GM18868 (cell line): ENCODE results near the gene CCDC12.

Experiments used
- ATAC-seq: cut with Tn5 transposase; IDR thresholded peaks from one replicate; pipeline ENCODE4 v1.9.1; 2021; ENCODE audit warnings: mild to moderate bottlenecking, moderate library complexity; ENCODE audit not compliant: unreplicated experiment

CCDC12 gene

GRCh38 chr3:46898321-46899150 lies 78.0 kb downstream of the CCDC12 start:
- ATAC-seq, result no peak

GRCh38 chr3:46897829-46898320 lies 78.7 kb downstream of the CCDC12 start:
- no peak for ATAC-seq

DNA sequence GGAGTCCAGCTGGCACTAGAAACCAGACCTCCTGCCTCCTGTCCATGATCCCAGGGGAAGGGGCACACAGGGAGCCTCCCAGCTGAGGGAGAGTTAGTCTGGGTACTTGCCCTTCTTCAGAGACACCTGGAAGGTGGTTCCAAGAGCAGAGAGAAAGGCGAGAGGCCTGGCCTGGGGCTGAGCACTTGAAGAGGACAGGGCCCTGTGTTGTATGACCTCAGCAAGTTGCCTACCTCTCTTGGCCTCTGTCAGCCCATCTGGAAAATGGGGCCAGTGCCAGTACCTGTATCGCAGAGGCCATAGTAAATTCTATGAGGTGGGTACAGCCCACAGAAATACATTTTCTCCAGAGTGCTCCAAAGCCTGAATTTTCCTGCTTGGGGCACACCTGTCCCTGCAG lies 79.5 kb downstream of the CCDC12 start:
- no peak for ATAC-seq

GRCh38 chr3:46896386-46896785 lies 80.2 kb downstream of the CCDC12 start:
- ATAC-seq, result no peak

DNA sequence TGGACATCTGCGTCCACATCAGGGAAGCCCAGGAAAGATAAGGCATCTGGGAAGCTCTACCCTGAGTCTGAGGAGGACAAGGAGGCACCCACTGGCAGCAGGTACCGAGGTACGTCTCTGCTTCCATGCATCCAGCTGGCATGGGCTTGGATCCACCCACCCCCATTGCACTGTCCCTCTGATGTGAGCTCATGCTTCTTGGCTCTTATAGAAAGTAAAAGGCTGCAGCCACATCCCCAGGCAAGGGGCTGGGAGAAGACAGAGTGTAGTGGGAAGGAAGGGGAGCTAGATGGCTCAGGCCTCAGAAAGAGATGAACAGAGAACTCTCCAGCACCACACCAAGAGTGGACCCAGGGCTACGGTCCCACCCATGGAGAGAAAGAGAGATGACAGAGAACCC lies 80.8 kb downstream of the CCDC12 start:
- no peak for ATAC-seq

GRCh38 chr3:46895204-46895660 lies 81.3 kb downstream of the CCDC12 start:
- no peak for ATAC-seq

DNA sequence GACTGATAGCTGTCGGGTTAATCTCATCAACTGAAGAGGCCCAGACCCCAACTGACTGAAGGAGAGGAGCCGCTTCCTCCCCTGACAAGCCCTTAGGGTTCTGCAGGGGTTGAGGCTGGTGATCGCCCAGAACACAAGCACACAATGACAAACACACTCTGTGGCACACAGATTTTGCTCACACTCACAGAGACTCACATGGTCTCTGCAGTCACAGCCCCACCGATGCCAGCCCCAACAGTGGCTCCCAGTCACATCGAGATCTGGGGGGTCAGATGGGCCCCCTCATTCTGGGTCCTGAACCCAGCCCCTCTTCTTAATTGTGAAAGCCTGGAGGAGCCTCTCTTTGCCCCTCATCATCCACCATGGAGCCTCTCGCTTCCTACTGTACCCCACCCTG lies 82.3 kb downstream of the CCDC12 start:
- no peak for ATAC-seq

- no peak for ATAC-seq
Observed at GRCh38 chr3:46893763-46894162, 82.8 kb downstream of the CCDC12 start.

- no peak for ATAC-seq
Observed at GRCh38 chr3:46893146-46893748, 83.3 kb downstream of the CCDC12 start.

- no peak for ATAC-seq
Observed at GRCh38 chr3:46892285-46893145, 84.0 kb downstream of the CCDC12 start.

DNA sequence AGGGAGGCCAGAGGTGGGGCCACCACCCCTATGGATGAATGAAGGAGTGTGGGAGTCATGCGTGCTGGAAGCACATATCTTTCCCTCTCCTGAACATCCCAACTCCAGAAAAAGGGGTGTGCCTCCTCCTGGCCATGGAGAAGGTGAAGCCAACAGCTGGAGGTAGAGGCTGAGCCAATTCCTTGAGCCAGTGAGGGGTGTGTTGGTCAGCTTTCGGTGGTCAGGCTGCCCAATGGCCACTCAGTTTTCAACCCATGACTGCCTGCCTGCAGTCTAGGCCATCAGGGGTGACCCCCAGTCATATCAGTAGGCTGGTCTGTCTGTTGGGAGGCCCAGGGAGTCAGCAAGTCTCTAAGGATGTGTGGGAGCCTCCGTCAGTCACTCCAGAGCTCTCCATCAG lies 85.4 kb downstream of the CCDC12 start:
- ATAC-seq, result no peak

DNA sequence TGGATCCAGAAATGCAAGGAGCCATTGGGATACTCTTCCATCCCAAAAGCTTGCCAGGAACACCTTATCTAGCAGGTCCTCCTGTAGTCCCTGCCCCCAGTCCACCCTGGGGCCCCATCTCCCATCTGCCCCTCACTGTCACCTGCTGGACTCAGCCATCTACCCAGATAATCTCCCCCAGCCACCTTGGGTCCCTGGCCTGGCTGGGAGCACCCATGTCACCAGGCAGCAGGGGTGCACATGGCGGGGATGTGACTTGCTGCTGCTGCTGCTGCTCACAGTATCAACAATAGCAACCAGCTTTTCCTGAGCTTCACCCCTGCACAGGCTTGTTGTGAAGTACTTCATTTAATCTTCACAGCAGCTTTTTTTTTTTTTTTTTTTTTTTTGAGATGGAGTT lies 86.4 kb downstream of the CCDC12 start:
- ATAC-seq, result no peak

GRCh38 chr3:46889381-46890110 lies 87.0 kb downstream of the CCDC12 start:
- ATAC-seq, result no peak

GRCh38 chr3:46888705-46889104 lies 87.8 kb downstream of the CCDC12 start:
- no peak for ATAC-seq

- ATAC-seq, result no peak
Observed at GRCh38 chr3:46887980-46888494, 88.5 kb downstream of the CCDC12 start.

DNA sequence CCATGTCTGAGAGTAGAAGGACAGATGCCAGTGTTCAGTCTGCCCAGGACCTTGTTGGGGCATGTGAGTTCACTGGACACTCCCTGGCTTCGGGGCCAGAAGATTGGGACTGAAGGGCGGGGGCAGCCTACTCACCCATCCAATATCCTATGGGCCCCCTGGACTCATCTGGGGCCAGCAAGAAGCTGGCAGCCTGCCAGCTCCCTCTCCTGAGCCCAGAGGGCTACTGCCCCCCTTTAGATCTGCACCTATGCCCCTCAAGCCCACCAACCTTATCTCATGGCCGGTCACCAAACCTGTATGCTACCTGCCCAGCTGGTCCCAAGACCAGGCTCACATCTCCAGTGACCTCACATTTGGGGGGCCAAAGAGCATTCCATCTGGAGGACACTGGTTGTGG lies 90.9 kb downstream of the CCDC12 start:
- ATAC-seq, result no peak

DNA sequence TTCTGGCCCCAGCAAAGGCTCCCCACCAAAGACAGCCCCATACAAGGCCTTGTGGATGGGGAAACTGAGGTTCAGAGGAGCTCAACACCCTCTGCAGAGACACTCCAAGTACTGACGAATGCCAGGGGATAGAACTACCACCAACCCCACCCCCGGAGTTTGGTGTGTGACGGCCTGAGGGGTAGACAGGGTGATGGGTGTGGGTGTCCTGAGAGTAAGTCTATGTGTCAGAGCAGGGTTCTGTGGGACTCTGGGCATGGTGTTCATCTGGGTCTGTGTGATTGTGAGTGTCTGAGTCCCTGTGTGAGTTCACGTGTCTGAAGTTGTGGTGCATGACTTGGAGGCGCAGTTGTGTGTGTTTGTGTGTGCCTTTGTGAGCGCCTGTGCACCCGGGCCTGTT lies 91.6 kb downstream of the CCDC12 start:
- no peak for ATAC-seq

DNA sequence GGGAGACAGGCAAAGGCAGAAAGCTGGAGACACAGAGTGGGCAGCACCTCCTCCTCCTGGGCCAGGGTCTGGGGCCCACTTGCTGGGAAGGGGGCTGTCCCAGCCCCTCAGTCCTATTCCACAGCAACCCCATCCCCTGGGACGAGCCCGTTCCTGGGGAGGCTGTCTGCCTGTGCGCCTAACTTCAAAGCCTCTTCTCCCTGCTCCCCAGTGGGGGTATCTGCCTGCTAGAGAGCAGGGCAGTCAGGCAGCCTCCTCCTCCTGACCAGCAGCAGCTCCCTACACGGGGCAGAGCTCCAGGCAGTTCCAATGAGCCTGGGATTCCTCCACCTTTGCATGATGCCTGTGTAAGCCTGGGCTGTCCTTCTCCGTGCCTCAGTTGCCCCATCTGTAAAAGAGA lies 92.1 kb downstream of the CCDC12 start:
- no peak for ATAC-seq

DNA sequence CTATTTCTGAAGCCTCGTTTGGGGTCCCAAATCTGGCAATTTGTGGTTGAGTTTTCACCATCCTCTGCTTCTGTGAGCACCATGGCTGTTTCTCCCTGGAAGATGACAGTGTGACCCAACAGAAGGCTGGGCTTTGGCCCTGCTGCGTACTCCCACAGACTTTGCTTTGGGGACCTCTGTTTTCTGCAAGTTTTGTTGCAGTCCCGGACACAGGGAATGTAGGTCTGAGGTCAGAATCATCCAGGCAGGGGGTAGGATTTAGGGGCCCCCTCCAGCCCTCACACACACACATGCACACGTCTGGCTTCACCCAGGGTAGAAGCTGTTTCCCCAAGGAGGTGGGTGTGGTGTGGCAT lies 92.7 kb downstream of the CCDC12 start:
- ATAC-seq, result no peak

DNA sequence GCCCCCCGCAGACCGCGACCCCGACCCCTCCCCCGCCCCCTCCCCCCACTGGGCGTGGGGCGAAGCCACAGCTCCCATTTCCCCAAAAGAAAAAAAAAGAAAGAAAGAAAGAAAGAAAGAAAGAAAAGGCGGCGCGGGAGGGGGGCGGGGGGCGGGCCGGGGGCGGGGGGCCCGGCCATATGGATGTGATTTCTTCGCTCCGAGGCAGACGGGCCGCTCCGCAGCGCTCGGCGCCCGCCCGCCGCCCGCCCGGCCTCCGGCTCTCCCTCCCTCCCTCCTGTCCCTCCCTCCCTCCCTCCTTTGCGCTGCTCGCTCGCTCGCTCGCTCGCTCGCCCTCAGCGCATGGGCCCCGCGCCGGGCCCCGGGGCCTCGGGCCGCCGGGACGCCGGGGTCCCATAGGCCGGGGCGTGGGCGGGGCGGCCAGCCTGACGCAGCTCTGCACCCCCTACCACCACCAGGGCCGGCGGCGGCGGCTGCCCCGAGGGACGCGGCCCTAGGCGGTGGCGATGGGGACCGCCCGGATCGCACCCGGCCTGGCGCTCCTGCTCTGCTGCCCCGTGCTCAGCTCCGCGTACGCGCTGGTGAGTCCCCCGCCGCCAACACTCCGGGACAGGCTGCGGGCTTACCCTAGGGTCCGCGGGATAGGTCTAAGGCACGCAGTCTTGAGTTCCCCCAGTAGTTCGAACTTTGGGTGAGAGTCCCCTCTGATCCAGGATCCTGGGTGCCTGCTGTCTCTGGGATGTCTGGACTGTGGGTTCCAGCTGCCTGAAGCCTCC lies 93.3 kb downstream of the CCDC12 start:
- ATAC-seq, result no peak
